GM19240 (cell line): Measurements from ENCODE around the gene NTF4.

Source experiments
- DNase-seq: peaks from one replicate; pipeline ENCODE4 v3.0.0; 2011; ENCODE audit warnings: low spot score; ENCODE audit not compliant: insufficient read length

The NTF4 gene

DNA sequence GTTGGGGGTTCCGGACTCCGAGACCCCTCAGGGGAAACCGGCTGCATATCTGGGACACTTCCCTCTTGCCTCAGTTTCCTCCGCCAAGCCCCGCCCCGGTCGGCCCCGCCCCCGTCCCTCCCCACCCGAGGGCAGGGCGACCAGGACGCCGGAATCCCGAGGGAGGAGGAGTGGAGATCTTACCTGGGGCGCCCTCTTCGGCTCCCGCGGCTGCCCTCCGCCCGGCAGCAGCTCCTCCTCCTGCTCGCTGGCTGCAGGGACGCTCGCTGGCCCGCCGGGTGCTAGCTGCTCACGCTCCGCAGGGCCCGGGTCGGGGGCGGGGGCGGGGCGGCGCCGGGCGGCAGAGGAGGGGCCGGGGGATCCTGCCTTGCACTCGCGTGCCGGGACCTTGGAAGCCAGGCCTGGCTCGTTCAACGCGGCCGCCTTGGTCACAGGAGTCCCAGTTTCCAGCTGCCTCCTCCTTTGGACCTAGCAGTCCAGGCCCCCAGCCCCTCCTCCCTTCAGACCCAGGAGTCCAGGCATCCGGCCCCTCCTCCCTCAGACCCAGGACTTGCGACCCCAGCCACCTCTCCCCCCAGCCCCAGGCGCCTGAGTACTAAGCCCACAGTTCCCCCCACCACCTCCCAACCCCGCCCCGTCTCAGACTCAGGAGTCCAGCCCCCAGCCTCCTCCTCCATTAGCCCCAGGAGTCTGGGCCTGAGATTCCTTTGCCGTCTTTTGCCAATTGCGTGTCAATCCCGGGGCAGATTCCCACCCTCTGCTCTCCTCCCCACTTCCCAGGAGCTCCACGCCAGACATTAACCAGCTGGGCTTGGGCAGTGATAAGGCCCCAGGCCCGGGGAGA lies at the start of gene NTF4:
TSS of gene NTF4 (minus strand) at position 51 of the 844 bp plus-strand sequence. CDS start 2,821 bp downstream, outside the sequence.
- no peak for DNase-seq

DNA sequence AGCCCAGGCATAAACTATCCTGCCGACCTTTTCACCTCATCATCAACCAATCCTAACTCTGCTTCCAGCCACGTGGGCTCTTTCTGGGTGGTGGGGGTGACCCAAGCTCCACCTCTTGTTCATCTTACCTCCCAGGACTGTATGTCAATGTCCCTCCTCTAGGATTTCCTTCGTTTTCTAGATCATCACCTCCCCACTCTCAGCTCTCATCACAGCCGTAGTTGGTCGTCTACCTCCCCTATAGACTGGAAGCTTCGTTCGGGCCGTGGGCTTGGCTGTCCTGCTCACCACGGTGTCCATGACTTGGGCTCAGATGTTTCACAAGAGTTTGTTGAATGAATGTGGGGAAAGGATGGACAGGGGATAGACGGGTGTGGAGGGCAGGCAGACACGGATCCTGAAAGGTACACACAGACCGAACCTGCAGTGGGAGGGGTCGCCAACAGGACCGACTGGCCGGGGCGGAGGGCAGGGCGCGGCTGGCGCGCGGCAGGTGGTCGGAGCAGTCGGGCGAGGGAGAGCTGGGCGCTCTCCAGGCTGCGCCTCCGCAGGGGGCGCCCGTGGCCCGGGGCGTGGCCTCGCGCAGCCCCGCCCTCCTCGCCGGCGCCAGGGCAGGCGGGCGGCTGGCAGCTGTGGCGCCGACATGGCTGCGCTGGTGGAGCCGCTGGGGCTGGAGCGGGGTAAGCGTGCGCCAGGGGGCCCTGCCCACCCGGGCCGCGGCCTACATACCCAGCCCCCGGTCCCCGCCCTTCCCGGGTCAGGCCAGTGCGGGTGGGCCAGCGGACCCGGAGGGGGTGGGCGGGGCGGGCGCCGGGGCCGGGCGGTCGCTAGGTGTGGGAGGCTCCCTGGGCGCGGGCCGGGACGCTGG lies 49.4 kb upstream of the NTF4 start, which contains the start of gene LIN7B:
TSS of gene LIN7B (plus strand) at position 609 of the 868 bp plus-strand sequence. CDS start at position 644, 35 bp downstream.
- peak; percentile 94 for DNase-seq

DNA sequence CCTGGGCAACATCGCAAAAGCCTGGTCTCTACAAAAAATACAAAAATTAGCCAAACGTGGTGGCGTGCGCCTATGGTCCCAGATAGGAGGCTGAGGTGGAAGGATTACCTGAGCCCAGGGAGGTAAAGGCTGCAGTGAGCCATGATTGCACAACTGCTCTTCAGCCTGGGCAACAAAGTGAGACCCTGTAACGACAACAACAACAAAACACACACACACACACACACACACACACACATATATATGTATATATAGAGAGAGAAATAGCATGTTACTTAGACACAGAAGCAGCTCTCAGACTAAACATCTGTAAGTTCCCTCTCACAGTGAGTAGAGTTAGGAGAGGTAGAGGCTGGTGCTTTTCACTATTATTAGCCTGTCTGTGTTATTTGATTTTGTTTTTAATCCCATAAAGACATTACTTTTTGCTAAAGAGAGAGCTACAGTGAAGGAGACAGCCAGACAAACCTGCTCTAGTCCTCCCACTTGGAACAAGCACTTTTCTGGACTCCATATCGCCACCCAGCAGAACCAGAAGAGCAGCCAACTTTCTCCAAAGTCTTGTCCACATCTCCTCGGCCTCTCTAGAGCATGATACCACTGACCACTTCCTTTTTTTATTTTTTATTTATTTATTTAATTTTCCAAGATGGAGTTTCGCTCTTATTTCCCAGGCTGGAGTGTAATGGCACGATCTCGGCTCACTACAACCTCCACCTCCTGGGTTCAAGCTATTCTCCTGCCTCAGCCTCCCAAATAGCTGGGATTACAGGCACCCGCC lies 46.8 kb upstream of the NTF4 start:
- no peak for DNase-seq

GRCh38 chr19:49110567-49110966 lies 45.9 kb upstream of the NTF4 start:
- no peak for DNase-seq

DNA sequence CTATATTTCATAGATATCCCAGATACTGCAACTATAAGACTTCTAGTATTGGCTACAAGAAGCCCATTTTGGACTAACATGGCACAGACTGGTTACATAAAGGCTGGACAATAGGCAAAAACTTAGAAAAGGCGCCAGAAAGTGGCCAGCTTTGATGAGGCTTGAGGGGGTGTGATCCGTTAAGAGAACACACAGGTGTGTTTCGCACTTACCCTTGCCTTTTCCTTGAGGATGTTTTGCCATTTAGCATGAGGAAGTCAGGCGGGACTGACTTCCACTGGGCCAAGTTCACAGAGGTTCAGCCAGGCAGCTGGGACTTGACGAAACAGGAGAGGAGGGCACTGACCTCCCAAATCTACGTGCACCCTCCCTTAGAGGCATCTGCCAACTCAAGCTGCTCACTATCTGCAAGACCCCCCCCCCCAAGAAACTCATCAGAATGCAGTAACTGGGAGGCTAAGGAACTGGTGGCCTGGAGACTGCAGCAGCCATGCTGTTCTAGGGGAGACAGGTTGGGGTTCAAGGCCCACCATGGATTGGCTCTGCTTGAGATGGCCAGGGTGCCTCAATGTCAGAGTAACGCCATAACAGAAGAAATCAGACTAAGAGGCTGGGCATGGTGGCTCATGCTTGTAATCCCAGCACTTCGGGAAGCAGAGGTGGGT lies 45.1 kb upstream of the NTF4 start:
- no peak for DNase-seq

DNA sequence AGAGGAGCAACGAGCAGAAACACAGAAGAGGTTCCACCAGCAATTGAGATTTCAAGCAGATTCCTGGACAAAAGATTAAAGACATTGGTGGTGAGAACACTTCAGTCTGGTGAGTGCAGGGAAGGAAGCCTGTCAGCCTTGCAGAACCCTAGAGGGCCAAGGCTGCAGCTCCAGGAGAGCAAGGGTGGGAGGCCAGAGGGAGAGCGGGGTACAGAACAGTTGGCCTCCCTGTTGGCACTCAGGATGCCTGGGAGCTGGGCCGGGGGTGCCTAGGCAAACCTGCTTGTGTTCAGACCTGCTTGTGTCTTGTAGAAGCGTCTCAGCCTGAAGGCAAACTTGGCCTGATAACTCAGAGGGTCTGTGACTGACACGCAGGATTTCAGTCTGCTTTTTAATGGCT lies 44.4 kb upstream of the NTF4 start:
- DNase-seq, result no peak

GRCh38 chr19:49107625-49108459 lies 43.2 kb upstream of the NTF4 start:
- DNase-seq, result no peak

GRCh38 chr19:49106648-49107135 lies 42.1 kb upstream of the NTF4 start:
- no peak for DNase-seq

- no peak for DNase-seq
Measured at GRCh38 chr19:49104229-49104864, 39.7 kb upstream of the NTF4 start.

DNA sequence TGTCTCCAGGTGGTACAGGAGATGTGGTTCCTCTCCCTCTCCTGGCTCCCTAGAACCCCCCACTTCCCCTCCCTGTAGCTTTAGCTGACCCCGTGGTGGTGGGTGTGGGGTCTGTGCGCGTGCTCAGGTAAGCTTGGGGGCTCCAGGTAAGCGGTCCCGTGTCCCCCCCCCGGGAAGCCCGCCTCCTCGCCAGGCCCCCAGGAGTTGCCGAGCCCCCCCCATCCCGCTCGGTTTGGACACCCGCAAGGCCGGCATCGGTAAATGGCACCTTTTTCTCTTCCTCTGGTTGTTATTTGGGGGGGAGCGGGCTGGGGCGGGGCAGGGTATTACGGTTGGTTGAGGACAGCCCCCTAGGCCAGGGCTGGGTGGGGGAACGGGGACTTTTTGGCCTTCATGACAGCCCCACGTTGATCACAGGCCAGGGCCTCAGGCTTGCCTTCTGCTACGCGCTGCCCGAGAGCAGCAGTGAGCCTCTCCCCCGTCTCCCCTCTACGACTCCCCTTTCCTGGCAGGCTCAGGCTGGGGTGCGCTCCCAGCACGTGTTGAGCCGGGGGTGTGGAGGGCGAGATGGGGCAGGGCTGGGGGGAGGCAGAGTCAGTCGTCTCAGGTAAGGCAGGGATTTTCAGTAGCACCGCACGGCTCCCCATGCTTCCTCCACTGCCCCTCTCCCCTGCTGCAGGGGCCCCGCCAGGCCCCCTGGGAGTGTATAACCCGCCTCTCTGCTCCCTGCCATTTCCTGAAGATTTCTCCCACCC lies 38.9 kb upstream of the NTF4 start:
- no peak for DNase-seq

- DNase-seq, result no peak
Measured at GRCh38 chr19:49102303-49102702, 37.7 kb upstream of the NTF4 start.

GRCh38 chr19:49101160-49101559 lies 36.5 kb upstream of the NTF4 start:
- no peak for DNase-seq

DNA sequence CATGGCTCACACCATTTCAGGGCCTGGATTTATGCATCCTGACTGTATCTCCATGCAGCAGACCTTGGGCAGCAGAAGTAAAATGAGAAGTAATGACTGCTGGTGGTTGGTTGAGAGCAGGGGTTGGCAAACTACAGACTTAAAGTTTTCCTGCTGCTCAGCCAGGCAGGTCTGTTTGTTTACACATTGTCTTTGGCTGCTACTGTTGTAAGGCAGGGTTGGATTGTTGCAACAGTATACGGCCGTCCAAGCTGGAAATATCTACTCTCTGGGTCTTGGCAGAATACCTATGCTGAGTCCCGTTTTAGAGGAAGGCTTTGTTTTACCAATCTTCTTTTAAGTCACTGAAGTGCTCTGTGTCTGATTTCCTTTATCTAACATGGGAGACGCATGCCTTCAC lies 34.2 kb upstream of the NTF4 start:
- DNase-seq, result no peak

DNA sequence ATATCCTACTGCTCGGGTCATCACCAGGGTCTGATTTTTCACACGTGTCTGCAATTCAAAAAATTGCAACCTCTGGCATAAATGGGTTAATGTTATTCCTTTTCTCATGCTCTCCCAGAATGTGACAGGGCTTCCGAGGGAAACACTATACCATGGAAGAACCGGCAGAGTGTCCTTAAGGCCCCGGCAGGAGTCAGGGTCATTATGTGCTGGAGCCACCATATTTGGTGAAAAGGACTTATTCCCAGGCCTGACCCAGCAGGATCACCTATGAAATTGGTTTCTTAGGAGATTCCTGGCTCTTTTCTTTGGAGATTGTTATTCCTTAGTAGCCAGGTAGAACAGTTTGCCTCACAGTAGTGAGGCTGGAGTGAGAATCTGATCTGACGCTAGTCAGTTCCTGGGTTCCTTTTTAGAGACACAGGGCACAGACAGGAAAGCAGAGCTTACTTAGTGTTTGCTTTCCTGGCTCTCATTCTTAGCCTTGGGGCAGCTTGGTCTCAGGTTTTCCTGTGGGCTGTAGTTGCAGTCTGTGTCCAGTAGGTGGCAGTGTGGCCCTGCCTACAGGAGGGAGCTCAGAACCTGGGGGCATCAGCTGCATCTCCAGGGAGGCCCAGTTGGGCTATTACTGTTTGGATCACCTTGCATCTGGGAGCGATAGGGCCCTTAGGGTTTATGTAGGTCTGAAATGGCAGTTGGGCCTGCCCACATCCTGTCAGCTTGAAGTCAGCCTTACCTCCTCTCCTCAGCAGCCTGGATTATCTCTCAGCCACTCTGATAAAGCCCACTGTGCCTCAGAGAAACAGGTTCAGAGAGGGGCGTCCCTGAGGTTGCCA lies 33.1 kb upstream of the NTF4 start:
- peak; percentile 84 for DNase-seq

DNA sequence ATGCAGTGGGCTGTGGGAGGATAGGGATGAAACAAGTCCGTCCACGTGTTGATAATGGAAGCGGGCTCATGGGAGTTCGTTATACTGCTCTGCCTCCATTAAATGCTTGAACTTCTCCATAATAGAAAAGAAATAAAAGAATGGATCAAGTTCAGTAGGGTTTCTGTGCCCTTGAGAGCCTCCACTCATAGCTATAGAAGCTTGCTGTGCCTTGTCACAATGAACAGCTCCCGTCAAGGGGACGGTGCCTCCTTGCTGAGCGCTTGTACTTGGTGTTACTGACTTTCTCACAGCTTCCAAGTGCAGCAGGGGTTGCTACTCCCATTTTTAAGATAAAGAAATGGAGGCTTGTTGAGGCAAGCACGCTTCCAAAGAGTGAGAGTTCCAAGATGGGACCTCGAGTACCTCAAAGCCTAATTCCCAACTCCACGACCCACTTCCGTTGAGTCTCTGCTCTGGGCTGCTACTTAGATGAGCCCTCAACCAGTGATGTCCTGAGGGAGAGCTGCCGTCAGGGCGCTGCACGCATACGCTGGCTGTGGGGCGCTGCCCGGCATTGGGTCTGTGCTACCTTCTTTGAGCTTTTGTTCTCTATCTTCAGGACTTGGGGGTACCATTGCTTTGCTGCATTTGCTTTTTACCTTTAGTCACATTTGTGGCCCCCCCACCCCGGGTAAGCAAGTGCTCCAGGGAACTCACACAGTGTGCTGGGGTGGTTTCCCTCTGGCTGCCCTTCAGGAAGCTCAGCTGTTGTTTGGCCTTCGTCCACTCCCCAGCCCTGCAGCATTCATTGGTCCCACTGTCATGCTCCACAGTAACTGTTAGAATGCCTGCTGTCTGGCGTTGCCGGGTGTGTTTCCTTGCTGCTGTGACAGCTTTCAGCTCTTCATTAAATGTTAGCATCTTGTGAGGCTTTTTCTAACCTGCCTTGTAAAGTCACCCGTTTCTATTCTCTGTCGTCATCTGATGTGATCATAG lies 30.2 kb upstream of the NTF4 start:
- no peak for DNase-seq

GRCh38 chr19:49092686-49093085 lies 28.1 kb upstream of the NTF4 start:
- no peak for DNase-seq
